ENCODE measurements around the gene RWDD2A.

GRCh38 chr6:83169511-83169910 lies 23.6 kb upstream of the RWDD2A start:
- TF ChIP-seq POLR2A (IDR thresholded peaks at IDR 0.05) (no peak), CTCF (IDR thresholded peaks at IDR 0.05) (no peak)

All from body of pancreas (tissue), 4 donors.